ENCODE measurements around the gene C9orf43.

- TF ChIP-seq CTCF (conservative IDR thresholded peaks at IDR 0.05; ENCODE audit: low read depth in 2 of 2) (no peak), REST (IDR thresholded peaks at IDR 0.05; ENCODE audit: unreplicated experiment) (no peak), EZH2phosphoT487 (IDR thresholded peaks at IDR 0.05; ENCODE audit: unreplicated experiment) (no peak), CREB1 (CRISPR knock-in tag; IDR thresholded peaks at IDR 0.05; ENCODE audit: low read depth) (no peak), EZH2 (IDR thresholded peaks at IDR 0.05; ENCODE audit: low read depth, unreplicated experiment) (no peak), POLR2AphosphoS5 (IDR thresholded peaks at IDR 0.05; ENCODE audit: low read depth) (no peak), ZNF331 (CRISPR knock-in tag; IDR thresholded peaks at IDR 0.05; ENCODE audit: low read depth) (no peak), JUNB (IDR thresholded peaks at IDR 0.05; ENCODE audit: unreplicated experiment) (no peak)
Measured at GRCh38 chr9:113395000-113395861, 15.3 kb upstream of the C9orf43 start.
